ENCODE measurements around the gene GALNT17.
"Not testable (repeated sequence)": the region's sequence is repeated elsewhere in the genome, so short reads cannot be mapped to it uniquely, and the experiment has no call there.

GALNT17 gene

DNA sequence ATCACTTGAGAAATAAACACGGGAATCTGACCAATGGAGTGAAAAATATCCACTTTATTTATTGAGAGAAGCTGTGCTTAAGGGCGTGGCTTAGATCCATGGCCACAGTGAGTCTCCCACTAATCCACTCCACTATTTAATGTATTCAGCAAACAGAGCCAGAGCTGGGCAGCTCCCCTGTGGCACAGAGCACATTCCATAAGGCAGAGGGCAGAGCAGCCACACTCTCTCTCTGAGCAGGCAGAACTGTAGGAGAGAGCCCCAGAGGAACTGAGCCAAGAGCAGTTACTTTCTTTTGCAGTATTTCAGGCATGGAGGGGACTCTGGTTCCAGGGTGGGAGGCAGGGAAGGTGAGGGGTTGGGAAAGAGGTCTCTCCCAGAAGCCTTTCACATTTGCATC lies 106.0 kb downstream of the GALNT17 start:
- no peak for DNase-seq

DNA sequence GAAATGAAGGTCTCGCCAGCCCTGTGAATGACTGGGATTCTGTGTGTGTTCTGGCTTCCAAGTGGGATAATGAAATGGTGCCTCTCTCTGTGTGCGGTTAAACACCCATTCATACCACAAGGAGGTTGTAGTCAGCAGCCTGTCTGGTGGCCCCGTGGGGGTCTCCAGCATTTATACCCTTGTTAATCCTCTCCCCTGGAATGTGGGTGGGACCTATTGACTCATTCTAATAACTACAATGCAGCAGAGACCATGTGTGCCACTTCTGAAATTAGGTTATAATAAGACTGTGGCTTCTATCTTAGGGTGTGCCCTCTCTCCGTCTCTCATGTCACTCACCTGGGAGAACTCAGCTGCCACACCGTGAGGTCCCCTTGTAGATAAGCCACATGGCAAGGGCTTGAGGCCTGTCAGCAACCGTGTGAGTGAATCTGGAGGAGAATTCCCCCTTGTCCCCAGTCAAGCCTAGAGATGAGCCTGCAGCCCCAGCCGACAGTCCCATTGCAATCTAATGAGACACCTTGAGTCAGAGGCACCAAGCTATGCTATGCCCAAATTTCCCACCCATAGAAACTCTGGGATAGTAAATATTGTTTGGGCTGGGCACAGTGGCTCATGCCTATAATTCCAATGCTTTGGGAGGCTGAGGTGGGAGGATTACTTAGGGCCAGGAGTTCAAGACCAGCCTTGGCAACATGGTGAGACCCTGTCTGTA lies 106.8 kb downstream of the GALNT17 start:
- no peak for DNase-seq

DNA sequence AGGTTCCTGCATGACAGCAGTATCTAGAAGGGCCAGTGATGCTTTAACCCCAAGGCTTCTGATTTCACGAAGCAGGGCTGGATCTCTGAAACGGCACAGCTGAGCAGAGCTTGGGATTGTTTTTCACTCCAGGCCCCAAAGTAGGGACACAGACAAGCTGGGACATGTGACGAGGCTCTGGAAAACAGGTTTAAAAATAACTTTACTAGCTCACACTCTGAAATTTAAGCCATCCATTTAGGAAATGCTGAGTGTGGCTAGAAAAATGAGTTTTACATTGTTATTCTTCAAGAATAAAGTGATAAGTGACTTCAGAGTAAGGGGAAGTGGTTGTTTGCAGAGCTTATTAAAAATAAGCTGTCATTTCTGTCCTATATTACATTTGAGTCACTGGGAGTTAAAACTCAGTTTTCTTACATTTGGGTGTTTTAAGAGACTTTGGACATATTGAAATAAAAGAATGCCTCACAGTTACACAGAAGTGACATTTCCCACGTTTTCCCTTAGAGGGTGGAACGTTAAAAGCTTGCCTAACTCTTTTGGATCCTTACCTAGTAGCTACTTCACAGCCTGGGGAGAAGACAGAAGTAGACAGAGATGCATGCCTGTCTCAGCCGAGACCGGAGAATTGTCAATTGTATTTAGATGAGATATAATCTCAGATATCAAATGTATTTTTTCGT lies 107.8 kb downstream of the GALNT17 start:
- DNase-seq: no peak

DNA sequence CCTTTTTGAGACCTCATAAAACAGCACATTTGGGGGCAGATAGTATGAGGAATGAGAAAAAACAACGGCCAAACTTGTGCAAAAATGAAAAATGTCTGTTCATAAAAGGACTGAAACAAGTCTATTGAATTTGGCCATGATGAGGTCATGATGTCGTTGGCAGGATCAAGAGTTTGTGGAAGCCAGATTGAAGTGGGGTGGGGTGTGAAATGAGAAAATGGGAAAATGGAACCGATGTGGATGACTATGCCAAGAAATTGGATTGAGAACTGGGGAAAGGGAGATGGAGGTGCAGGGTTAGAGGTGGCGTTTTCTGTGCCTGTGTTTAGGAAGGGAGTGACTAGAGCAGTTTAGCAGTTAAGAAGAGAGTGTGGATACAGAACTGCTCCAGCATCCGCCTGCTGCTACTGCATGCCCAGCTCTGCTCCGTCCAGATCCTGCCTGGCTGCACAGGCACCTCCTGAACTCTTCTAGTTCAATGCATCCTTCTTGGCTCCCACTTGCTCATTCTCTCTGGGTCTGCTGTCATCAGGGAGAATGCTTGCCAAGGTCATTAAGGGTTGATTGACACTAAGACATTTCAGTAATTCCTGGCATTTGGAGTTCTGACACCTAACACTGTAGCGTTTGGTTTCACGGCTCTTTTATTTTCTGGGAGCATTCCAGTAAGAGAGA lies 111.9 kb downstream of the GALNT17 start:
- no peak for DNase-seq

DNA sequence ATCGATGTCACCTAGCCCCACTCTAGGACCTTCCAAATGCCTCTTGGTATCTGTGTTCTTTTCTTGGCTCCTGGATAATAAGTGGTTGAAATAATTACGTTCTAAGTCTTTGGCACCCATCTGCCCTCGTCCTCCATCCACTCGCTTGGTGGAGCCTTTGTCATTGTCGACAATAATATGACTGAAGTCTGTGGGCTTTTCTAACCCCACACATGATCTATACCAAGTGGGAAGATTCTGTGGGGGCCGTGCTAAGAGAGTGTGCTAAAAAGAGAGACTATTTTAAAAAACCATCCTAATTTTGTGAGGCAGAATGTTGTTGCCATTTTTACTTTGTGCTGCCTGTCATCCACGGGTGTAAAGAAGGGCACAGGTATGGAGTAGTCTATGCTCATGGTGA lies 113.1 kb downstream of the GALNT17 start:
- DNase-seq: no peak

DNA sequence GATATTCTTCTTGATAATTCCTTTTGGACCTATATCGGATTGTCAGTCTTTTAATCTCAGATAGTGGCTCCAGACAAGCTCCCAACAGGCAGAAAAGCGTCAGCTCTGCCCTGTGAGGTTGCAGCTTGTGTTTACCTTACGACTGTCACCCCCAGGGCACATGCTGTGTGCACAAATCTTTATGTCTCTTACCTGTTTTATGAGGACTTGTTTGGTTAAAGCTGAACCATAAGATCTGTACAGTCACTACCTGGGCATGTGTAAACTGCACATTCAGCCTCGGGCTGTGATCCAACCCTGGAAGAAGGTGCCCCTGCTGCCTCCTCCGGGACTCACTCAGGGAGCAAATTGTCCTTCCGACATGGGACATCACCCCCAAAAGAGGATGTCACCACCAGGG lies 119.8 kb downstream of the GALNT17 start:
- DNase-seq: no peak

DNA sequence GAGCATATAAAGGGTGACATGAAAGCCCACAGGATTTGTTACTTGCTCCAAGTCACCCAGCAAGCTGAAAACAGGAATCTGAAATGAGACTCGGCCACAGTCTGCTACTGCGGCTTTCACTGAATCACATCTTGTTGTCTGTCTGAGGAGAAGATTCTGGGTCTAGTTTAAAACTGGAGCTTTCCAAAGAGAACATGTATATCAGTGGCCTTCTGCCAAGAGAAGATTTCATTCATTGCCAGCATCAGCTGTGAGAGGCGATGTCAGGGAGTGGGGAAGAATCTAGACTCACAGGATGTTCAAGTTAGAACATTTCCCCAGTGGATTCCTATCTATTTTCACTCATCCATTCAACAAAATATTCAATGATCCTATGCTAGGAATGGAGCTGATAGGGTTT lies 122.8 kb downstream of the GALNT17 start:
- no peak for DNase-seq

DNA sequence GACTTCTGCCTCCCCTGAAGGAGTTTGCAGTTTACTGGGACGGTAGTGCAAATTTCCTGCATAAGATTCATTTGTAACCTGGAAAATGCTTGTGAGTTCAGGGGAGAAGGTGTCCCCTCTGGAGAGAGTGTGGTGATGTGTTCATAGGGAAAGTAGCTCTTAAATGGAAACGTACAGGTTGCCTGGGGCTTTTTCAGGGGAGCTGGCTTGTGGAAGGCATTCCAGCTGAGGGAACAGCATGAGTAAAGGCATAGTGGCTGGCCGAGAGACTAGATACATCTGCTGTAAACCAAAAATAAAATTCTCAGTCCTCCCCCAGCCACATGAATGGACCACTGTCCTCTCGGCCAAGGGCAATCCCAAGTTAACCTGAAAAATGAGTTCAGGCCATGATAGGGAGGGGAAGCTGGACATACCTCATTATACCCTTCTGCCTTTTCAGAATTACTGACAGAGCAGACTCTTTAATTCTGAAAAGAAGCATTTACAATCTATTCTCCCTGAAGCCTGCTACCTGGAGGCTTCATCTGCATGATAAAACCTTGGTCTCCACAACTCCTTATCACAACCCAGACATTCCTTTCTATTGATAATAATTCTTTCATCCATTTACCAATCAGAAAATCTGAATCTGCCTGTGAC lies 123.7 kb downstream of the GALNT17 start:
- no peak for DNase-seq

DNA sequence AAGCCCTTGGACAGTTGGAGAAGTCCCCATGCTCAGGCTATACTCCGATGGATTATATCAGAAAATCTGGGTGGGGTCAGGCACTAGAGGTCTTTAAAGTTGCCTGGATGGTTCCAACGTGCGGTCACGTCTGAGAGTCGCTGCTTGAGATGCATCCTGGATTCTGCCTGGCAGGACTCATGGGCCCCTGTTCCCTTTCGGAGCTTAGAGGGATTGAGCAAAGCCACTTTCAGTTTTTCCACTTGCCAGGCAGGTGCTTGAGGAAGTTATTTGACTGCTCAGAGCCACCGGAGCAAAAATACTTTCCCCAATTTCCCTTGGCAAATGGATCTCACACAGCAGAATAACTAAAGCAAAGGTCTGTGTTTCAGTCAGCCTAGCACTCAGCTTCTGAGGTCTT lies 129.1 kb downstream of the GALNT17 start:
- DNase-seq: no peak

DNA sequence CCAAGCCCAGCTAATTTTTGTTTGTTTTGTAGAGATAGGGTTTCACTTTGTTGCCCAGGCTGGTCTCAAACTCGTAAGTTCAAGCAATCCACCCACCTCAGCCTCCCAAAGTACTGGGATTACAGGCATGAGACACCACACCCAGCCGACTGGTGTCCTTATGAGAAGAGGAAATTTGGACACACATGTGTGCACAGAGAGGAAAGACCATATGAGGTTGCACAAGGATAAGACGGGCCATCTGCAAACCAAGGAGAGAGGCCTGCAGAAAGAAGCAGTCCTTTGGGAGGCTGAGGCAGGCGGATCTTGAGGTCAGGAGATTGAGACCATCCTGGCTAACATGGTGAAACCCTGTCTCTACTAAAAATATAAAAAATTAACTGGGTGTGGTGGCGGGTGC lies 130.9 kb downstream of the GALNT17 start:
- DNase-seq: not testable (repeated sequence)

DNA sequence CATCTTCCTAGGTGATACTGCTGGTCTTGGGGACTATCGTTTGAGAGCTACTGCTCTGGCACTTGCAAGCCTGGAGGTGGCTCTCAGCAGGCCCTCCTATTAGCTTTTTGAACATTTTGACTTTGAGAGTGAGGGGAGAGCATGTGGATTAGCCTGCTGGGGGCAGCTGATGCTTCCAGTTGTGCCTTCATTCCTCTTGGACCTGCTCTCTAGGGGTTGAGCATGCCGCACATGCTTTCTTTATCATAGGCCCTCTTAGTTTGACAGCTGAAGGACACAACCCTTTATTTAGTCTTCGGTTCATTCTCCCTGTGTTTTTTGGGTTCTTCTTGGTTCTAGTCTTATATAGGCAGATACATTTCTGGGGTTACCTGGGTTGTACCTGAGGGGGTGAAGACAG lies 132.1 kb downstream of the GALNT17 start:
- no peak for DNase-seq

DNA sequence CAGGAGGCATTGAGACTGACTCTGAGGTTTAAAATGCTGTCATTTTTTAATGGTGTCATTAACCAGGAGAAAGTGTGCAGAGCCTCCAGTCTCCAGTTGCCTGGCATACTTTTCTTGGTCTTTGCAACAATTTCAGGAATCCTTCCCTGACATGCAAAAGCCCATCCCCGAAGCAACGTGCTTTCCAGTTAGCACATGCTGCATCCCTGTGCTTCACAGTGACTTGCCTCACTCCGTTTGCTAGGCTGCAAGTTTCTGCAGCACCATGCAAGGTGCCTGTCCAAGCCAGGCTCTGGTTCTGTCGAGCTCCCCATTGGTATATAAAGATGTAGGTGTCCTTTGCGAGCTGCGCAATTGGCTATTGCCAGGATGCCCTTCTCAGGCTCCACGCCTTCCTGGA lies 135.0 kb downstream of the GALNT17 start:
- DNase-seq: no peak

DNA sequence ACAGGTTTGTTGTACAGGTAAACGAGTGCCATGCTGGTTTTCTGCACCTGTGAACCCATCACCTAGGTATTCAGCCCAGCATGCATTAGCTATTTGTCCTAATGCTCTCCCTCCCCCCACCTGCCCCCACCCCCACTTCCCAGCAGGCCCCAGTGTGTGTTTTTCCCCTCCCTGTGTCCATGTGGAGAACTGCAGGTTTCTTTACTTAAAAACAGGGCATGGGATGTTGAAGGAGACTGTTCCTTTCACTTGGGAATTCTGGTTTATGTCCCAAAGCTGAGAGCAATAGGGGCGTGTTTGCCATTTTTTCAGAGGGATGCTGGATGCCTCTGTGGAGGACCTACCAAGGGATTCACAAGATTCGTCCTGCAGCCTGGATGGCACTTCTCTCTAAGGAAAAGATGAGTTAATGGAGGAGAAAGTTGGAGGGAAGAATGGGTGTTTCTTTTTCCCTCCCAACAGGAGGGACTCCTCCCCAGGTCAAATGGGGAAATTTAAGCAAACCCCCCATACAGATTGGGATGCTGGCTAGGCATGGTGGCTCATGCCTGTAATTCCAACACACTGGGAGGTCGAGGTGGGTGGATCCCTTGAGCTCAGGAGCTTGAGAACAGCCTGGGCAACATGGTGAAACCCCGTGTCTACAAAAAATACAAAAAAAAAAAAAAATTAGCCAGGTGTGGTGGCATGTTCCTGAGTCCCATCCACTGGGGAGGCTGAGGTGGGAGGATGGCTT lies 136.0 kb downstream of the GALNT17 start:
- DNase-seq: no peak

DNA sequence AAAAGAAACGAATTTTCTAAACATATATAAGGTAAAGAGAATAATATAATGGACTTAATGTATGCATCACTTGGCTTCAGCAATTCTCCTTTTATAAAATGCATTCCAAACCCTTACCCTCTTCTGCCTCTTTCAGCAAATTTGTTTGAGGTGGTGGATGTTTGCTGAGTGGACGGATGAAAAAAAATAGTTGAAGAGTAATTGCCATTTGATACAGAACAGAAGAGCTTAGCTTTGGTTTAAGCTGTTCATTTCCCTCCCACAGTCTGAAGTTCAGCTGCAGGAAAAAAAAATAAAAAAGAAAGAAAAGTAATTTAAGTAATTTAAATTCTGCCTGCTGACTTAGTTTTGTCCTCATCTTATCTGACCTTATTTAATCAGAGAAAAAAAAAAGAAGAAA lies 138.6 kb downstream of the GALNT17 start:
- no peak for DNase-seq

DNA sequence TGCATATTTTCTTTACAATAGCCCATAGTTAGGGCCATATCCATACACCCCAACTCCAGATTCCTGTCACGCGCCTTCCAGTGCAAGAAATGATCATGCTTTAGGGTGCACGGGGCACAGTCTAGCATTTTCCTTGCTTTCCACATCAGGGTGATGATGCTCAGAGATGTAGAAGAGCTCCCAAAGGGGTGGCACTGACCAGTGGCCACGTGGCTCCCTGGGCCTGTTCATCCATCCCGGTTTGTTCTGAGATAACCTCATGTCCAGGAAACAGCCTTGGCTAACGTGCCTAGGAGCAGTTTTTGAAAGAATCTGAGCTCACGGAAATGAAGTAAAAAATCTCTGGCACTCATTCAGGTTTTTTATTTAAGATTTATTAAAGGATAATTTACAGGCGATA lies 139.3 kb downstream of the GALNT17 start:
- DNase-seq: no peak

DNA sequence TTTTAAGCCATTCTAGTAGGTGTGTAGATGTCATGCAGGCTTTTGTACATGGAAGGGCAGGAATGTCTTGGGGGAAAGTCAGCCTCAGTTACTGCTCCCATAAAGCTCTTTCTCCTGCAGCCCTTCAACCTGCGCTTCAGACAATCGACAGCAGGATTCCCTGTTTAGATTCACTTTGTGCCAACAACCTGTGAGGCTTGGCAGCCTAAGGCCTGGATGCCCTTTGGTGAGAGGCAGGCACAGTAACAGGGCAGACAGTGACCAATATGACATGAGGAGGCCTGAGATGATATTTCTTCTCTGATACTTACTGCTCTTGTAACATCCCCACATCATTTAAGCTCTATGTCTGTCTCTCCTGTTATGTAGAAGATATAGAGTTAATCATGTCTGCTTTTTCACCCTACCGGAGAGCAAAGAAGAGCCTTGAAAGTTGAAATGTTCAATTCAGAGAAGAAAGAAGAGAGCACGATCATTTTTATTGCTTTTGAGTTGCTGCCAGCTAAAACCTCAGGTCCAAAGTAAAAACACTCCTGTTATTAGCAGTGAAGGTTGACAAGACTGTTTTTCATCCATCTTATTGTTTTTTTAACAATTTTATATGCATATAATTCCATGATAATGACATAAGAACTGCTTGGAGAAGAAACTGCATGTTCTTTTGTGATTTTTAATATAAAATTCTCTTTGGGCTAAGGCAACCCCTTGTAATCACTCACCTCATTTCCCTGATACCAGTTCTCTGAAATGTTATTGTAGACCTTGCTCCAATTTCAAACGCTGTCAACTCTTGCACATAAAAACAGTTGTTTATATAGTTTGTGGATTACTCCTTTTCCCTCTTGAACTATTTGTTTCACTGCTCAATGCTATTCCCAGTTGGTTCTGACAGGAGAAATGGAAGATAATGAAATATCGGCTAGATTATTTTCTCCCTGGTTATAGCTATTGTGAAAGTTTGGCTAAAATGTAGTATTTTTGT lies 140.9 kb downstream of the GALNT17 start:
- no peak for DNase-seq

DNA sequence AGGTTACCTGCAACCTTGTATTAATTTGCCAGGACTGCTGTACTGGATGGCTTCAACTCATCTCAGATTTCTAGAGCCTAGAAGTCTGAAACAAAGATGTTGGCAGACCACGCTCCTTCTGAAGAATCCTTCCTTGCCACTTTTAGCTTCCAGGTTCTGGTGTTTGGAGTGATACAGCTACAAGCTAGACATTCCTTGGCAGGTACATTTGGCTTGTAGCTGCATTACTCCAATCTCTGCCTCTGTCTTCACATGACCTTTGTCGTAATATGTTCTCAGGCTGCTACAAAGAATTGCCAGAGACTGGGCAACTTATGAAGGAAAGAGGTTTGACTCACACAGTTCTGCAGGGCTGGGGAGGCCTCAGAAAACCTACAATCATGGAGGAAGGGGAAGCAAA lies 146.3 kb downstream of the GALNT17 start:
- DNase-seq: no peak

DNA sequence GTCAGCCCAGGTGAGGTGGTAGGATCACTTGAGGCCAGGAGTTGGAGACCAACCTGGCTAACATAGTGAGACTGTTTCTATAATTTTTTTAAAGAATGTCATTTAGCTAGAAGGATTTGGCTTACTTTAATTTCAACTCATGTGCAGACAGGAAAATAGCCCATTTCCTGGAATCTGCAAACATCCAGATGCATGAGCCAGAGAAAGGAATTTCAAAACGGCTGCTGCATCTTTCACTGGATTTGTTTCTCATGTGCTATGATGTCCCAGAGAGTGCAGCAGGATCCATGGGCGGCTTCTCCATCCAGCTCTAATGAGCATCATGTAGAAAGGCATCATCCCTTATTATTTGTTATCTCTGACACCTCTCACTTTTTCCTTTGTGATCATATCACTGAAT lies 149.3 kb downstream of the GALNT17 start:
- no peak for DNase-seq

DNA sequence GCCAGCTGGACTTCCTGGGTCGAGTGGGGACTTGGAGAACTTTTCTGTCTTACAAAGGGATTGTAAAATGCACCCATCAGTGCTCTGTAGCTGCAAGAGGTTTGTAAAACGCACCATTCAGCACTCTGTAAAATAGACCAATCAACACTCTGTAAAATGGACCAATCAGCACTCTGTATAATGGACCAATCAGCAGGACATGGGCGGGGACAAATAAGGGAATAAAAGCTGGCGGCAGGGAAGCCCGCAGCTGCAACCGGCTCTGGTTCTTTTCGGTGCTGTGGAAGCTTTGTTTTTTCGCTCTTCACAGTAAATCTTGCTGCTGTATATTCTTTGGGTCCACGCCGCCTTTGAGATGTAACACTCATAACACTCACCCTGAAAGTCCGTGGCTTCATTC lies 151.9 kb downstream of the GALNT17 start:
- DNase-seq: no peak

DNA sequence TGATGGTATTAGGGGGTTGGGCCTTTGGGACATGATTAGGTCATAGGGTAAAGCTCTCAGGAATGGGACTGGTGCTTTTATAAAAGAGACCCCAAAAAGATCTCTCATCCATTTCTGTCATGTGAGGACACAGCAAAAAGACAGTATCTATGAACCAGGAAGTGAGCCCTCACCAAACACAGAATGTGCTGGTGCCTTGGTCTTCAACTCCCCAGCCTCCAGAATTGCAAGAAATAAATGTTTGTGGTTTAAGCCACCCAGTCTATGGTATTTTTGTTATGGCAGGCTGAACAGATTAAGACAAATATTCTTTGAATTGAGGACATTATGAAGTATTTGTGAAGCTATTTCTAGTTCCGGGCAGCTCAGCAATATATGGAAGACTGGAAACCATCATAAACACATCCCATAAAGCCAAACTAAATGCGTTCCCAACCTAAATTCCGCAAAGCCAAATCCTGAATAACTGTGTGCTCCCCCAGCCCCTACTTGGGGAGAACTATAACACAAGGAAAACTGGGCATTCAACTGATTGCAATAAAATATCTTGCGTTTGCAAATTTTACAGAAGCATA lies 153.7 kb downstream of the GALNT17 start:
- no peak for DNase-seq

DNA sequence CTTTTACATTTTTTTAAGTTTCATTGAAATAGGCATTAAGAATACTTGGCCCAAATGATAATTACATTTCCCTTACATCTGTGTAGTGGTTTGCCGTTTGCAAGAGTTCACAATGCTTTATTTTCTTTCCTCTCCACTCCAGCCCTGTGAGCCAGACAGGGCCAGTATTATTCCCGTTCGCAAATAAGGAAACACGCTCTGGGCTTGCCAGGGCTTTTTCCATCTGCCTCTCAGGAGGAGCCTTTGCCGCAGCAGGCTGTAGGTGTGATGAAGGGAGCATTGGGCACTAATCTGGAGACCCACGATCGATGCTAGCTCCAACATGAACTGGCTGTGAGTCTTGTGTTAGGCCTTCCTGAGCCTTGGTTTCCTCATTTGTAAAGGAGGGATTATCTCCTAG lies 154.4 kb downstream of the GALNT17 start:
- DNase-seq: no peak

Measured in CD4-positive, alpha-beta T cell treated with Interleukin-4 for 4 hours (primary cell).